ENCODE results near the gene TFF2. TPM values are rescaled to one million over a fixed set of nuclear protein-coding genes. Genes with fewer than 3 reads are reported as not detected.

Gene TFF2
- total RNA-seq, 1 experiment from 2014 or later, result not detected

Other genes with a start within 250 kb of the TFF2 start
- 19.9 and 20.3 TPM in 2 replicates for gene ABCG1, start 131.9 kb downstream of the TFF2 start, total RNA-seq (2014; rRNA removed; shearing (Covaris generic))
- gene TFF3, start 35.6 kb downstream of the TFF2 start, total RNA-seq (2014; rRNA removed; shearing (Covaris generic)), result not detected in 2 replicates
- not detected in 2 replicates for gene TFF1, start 15.5 kb upstream of the TFF2 start, total RNA-seq (2014; rRNA removed; shearing (Covaris generic))
- 0.05 and 0.17 TPM in 2 replicates for gene TMPRSS3, start 45.1 kb upstream of the TFF2 start, total RNA-seq (2014; rRNA removed; shearing (Covaris generic))
- not detected in 2 replicates for gene UBASH3A, start 52.9 kb upstream of the TFF2 start, total RNA-seq (2014; rRNA removed; shearing (Covaris generic))
- gene RSPH1, start 145.2 kb upstream of the TFF2 start, total RNA-seq (2014; rRNA removed; shearing (Covaris generic)), result 0.02 TPM in 1 of 2 replicates, not detected in the other
- gene SLC37A1, start 162.9 kb upstream of the TFF2 start, total RNA-seq (2014; rRNA removed; shearing (Covaris generic)), result 8.9 and 10.8 TPM in 2 replicates